Measurements from ENCODE around the gene EARS2. TPM values are rescaled to one million over a fixed set of nuclear protein-coding genes. Genes with fewer than 3 reads are reported as not detected.

The EARS2 gene
- total and polyA plus RNA-seq, 2 donors (not counting 1 experiment from before 2014, with no cell fraction given): 27.3 to 40.3 TPM

GRCh38 chr16:23535901-23536300, 21.2 kb downstream of the EARS2 start:
- peaks cover 8% of the 10 kb centered on the region for H3K36me3 ChIP-seq (ENCODE audit: control insufficient read depth, insufficient read depth, low read length)
- TF ChIP-seq CTCF (conservative IDR thresholded peaks at IDR 0.05 in 1 of 2, IDR thresholded peaks at IDR 0.05 in 1 of 2; ENCODE audit: low read depth in 1 of 2, low read length in 2 of 2) (no peak), EZH2 (IDR thresholded peaks at IDR 0.05; ENCODE audit: low read length, missing control alignments) (no peak)
- no peaks in the 10 kb centered on the region for H3K9me3 ChIP-seq (ENCODE audit: control insufficient read depth, insufficient read depth, low read depth, low read length)
- no peak overlapping the region for H3K9ac ChIP-seq (ENCODE audit: insufficient read depth, low read length)
- DNase-seq (ENCODE audit: low read depth in 2 of 2): peak in 1 of 2 donors; percentile 46
- no peak overlapping the region for H3K4me3 ChIP-seq (replicated peaks in 1 of 4; ENCODE audit: control extremely low read depth in 1 of 4, insufficient read depth in 1 of 4, low read depth in 3 of 4, low read length in 4 of 4)
- H3K27ac ChIP-seq (ENCODE audit: insufficient read depth, low read length): no peak overlapping the region
- H2AFZ ChIP-seq (ENCODE audit: low read length): no peak overlapping the region
- H3K4me2 ChIP-seq (ENCODE audit: extremely low read depth, insufficient read depth, low read length): no peak overlapping the region
- H4K20me1 ChIP-seq (ENCODE audit: control insufficient read depth, extremely low read depth, insufficient read depth, low read length): no peaks in the 10 kb centered on the region
- H3K4me1 ChIP-seq (ENCODE audit: control insufficient read depth, extremely low read depth, insufficient read depth, low read length): no peaks in the 10 kb centered on the region
- H3K79me2 ChIP-seq (ENCODE audit: control insufficient read depth, insufficient read depth, low read length): no peaks in the 10 kb centered on the region
- no peaks in the 10 kb centered on the region for H3K27me3 ChIP-seq (ENCODE audit: control insufficient read depth, insufficient read depth, low read length)

- Histone ChIP-seq H4K20me1 (ENCODE audit: control insufficient read depth, extremely low read depth, insufficient read depth, low read length) (no peaks in the 10 kb centered on the region), H3K4me2 (ENCODE audit: extremely low read depth, insufficient read depth, low read length) (no peak overlapping the region), H3K27me3 (ENCODE audit: control insufficient read depth, insufficient read depth, low read length) (no peaks in the 10 kb centered on the region), H3K79me2 (ENCODE audit: control insufficient read depth, insufficient read depth, low read length) (no peaks in the 10 kb centered on the region), H3K9ac (ENCODE audit: insufficient read depth, low read length) (no peak overlapping the region), H3K9me3 (ENCODE audit: control insufficient read depth, insufficient read depth, low read depth, low read length) (no peaks in the 10 kb centered on the region), H2AFZ (ENCODE audit: low read length) (no peak overlapping the region), H3K4me3 (replicated peaks in 1 of 4; ENCODE audit: control extremely low read depth in 1 of 4, insufficient read depth in 1 of 4, low read depth in 3 of 4, low read length in 4 of 4) (no peak overlapping the region), H3K36me3 (ENCODE audit: control insufficient read depth, insufficient read depth, low read length) (peaks cover 8% of the 10 kb centered on the region), H3K27ac (ENCODE audit: insufficient read depth, low read length) (no peak overlapping the region), H3K4me1 (ENCODE audit: control insufficient read depth, extremely low read depth, insufficient read depth, low read length) (no peaks in the 10 kb centered on the region)
- peak in 1 of 2 donors; percentile 23 for DNase-seq (ENCODE audit: low read depth in 2 of 2)
- TF ChIP-seq CTCF (conservative IDR thresholded peaks at IDR 0.05 in 1 of 2, IDR thresholded peaks at IDR 0.05 in 1 of 2; ENCODE audit: low read depth in 1 of 2, low read length in 2 of 2) (no peak), EZH2 (IDR thresholded peaks at IDR 0.05; ENCODE audit: low read length, missing control alignments) (no peak)
Observed at GRCh38 chr16:23534868-23535860, 22.0 kb downstream of the EARS2 start.

- H3K4me2 ChIP-seq (ENCODE audit: extremely low read depth, insufficient read depth, low read length): no peak overlapping the region
Observed at GRCh38 chr16:23532448-23532847, 24.7 kb downstream of the EARS2 start.

More at GRCh38 chr16:23532448-23532847, 24.7 kb downstream of the EARS2 start:
- Histone ChIP-seq H3K27me3 (ENCODE audit: control insufficient read depth, insufficient read depth, low read length) (no peaks in the 10 kb centered on the region), H3K9me3 (ENCODE audit: control insufficient read depth, insufficient read depth, low read depth, low read length) (no peaks in the 10 kb centered on the region), H3K36me3 (ENCODE audit: control insufficient read depth, insufficient read depth, low read length) (peaks cover 10% of the 10 kb centered on the region), H3K9ac (ENCODE audit: insufficient read depth, low read length) (no peak overlapping the region), H3K79me2 (ENCODE audit: control insufficient read depth, insufficient read depth, low read length) (no peaks in the 10 kb centered on the region), H4K20me1 (ENCODE audit: control insufficient read depth, extremely low read depth, insufficient read depth, low read length) (no peaks in the 10 kb centered on the region), H2AFZ (ENCODE audit: low read length) (no peak overlapping the region), H3K27ac (ENCODE audit: insufficient read depth, low read length) (no peak overlapping the region), H3K4me3 (replicated peaks in 1 of 4; ENCODE audit: control extremely low read depth in 1 of 4, insufficient read depth in 1 of 4, low read depth in 3 of 4, low read length in 4 of 4) (no peak overlapping the region), H3K4me1 (ENCODE audit: control insufficient read depth, extremely low read depth, insufficient read depth, low read length) (no peaks in the 10 kb centered on the region)
- no peak for DNase-seq (ENCODE audit: low read depth in 2 of 2)
- TF ChIP-seq CTCF (conservative IDR thresholded peaks at IDR 0.05 in 1 of 2, IDR thresholded peaks at IDR 0.05 in 1 of 2; ENCODE audit: low read depth in 1 of 2, low read length in 2 of 2): no peak
- TF ChIP-seq EZH2 (IDR thresholded peaks at IDR 0.05; ENCODE audit: low read length, missing control alignments): no peak

All from fibroblast of lung (primary cell).